H1 (cell line): ENCODE data around the gene NSDHL. TPM values are rescaled to one million over a fixed set of nuclear protein-coding genes. Genes with fewer than 3 reads are reported as not detected.

Source experiments
- CTCF ChIA-PET: fragments of 300-600 bp; sonication (Branson Sonifier 250); formaldehyde crosslinking; loops from one replicate; lab custom pipeline; 2021; ENCODE audit not compliant: partially characterized antibody; lab: Charles Lee
- POLR2A ChIA-PET: fragments of 300-600 bp; sonication (Branson Sonifier 250); formaldehyde crosslinking; loops from one replicate; lab custom pipeline; 2021; ENCODE audit warnings: inconsistent platforms; ENCODE audit not compliant: partially characterized antibody; lab: Charles Lee
- DNase-seq, 2 experiments: peaks; one replicate each; pipeline versions ENCODE4 v3.0.0 to v3.0.0-alpha.2; 2010 to 2022; ENCODE audit warnings: low spot score in 2 of 2, low read depth in 1 of 2, mixed read lengths in 1 of 2
- FAIRE-seq: peaks from 2 replicates; lab custom pipeline; 2011; peaks lifted over from hg19 to GRCh38; lab: Jason Lieb, UNC
- H2AFZ ChIP-seq: 2 replicates; pipeline ENCODE4 v1.8.1; 2012; ENCODE audit warnings: low read length, inconsistent platforms
- H2AK5ac ChIP-seq: 2 replicates; pipeline ENCODE4 v1.6.1; 2013; ENCODE audit warnings: low read depth, low read length
- H2BK120ac ChIP-seq: replicated peaks from 2 replicates; pipeline ENCODE3; 2013; ENCODE audit warnings: low read depth, low read length, inconsistent platforms
- H2BK12ac ChIP-seq: 2 replicates; pipeline ENCODE4 v1.6.1; 2013; ENCODE audit warnings: low read depth, low read length
- H2BK15ac ChIP-seq: 2 replicates; pipeline ENCODE4 v1.6.1; 2013; ENCODE audit warnings: low read length
- H2BK20ac ChIP-seq: 2 replicates; pipeline ENCODE4 v1.6.1; 2013; ENCODE audit warnings: low read length
- H2BK5ac ChIP-seq: 2 replicates; pipeline ENCODE4 v1.6.1; 2013; ENCODE audit warnings: low read depth, low read length
- H3K14ac ChIP-seq: 2 replicates; pipeline ENCODE4 v1.6.1; 2013; ENCODE audit warnings: inconsistent platforms; ENCODE audit not compliant: insufficient read length
- H3K18ac ChIP-seq: 2 replicates; pipeline ENCODE4 v1.6.1; 2013; ENCODE audit warnings: low read length; ENCODE audit errors: extremely low read depth
- H3K23ac ChIP-seq: 2 replicates; pipeline ENCODE4 v1.6.1; 2013; ENCODE audit warnings: inconsistent platforms; ENCODE audit not compliant: insufficient read length
- H3K23me2 ChIP-seq: 2 replicates; pipeline ENCODE4 v1.6.1; 2013; ENCODE audit warnings: low read depth, low read length
- H3K27ac ChIP-seq: 2 replicates; pipeline ENCODE4 v1.6.1; 2011; ENCODE audit warnings: low read depth, low read length, inconsistent platforms
- H3K27me3 ChIP-seq, 4 experiments: replicated peaks in 1 of 4; 1 replicate in 1 of 4; 2 replicates in 3 of 4; pipeline versions ENCODE4 v1.6.1 to v1.8.1; 2011 to 2013; ENCODE audit warnings: low read length in 3 of 4, mild to moderate bottlenecking in 3 of 4, inconsistent platforms in 2 of 4, mixed read lengths in 2 of 4, moderate library complexity in 1 of 4; ENCODE audit not compliant: control insufficient read depth in 3 of 4, insufficient read depth in 3 of 4; ENCODE audit errors: extremely low read depth in 1 of 4
- H3K36me3 ChIP-seq, 4 experiments: 2 replicates each; pipeline versions ENCODE4 v1.6.1 to v1.8.1; 2011 to 2013; ENCODE audit warnings: mild to moderate bottlenecking in 4 of 4, low read length in 3 of 4, moderate library complexity in 2 of 4, control low read depth in 1 of 4, inconsistent platforms in 1 of 4; ENCODE audit not compliant: insufficient read depth in 4 of 4, control insufficient read depth in 2 of 4
- H3K4ac ChIP-seq: replicated peaks from 2 replicates; pipeline ENCODE3; 2013; ENCODE audit warnings: low read length, low read depth, mixed read lengths, inconsistent platforms; ENCODE audit not compliant: insufficient read length
- H3K4me1 ChIP-seq, 4 experiments: replicated peaks in 1 of 4; 1 replicate in 1 of 4; 2 replicates in 3 of 4; pipeline versions ENCODE4 v1.6.1 to v1.8.1; 2011 to 2013; ENCODE audit warnings: low read length in 3 of 4, inconsistent platforms in 2 of 4, mixed read lengths in 1 of 4; ENCODE audit not compliant: insufficient read depth in 4 of 4, control insufficient read depth in 3 of 4
- H3K4me2 ChIP-seq, 2 experiments: 2 replicates each; pipeline versions ENCODE4 v1.6.1 to v1.8.1; 2011 to 2013; ENCODE audit warnings: low read depth in 2 of 2, low read length in 2 of 2, control low read depth in 1 of 2, inconsistent platforms in 1 of 2, mild to moderate bottlenecking in 1 of 2; ENCODE audit not compliant: insufficient read depth in 1 of 2
- H3K4me3 ChIP-seq, 4 experiments: fragments of 200-600, 300-600 bp in 1 of 4; sonication (generic), shearing (Covaris generic), sonication (Bioruptor Twin) in 1 of 4; 2 replicates each; pipeline versions ENCODE4 v1.5.1 to v1.8.1; 2011 to 2016; ENCODE audit warnings: low read length in 4 of 4, low read depth in 3 of 4, control low read depth in 2 of 4, inconsistent platforms in 2 of 4, mild to moderate bottlenecking in 2 of 4, mixed read lengths in 1 of 4, moderate library complexity in 1 of 4; ENCODE audit not compliant: insufficient read depth in 2 of 4; ENCODE audit errors: extremely low read depth in 1 of 4
- H3K56ac ChIP-seq: replicated peaks from 2 replicates; pipeline ENCODE3; 2013; ENCODE audit warnings: low read depth, mild to moderate bottlenecking, mixed read lengths, low read length, inconsistent platforms; ENCODE audit not compliant: insufficient read length
- H3K79me1 ChIP-seq: 2 replicates; pipeline ENCODE4 v1.6.1; 2013; ENCODE audit warnings: low read depth, low read length, control low read depth
- H3K79me2 ChIP-seq, 2 experiments: 2 replicates each; pipeline versions ENCODE4 v1.6.1 to v1.8.1; 2012 to 2013; ENCODE audit warnings: low read length in 2 of 2, mild to moderate bottlenecking in 2 of 2, inconsistent platforms in 1 of 2; ENCODE audit not compliant: insufficient read depth in 2 of 2, control insufficient read depth in 1 of 2
- H3K9ac ChIP-seq, 4 experiments: replicated peaks in 1 of 4; 1 replicate in 1 of 4; 2 replicates in 3 of 4; pipeline versions ENCODE4 v1.6.1 to v1.8.1; 2011 to 2013; ENCODE audit warnings: low read depth in 3 of 4, low read length in 3 of 4, control low read depth in 2 of 4, mild to moderate bottlenecking in 2 of 4, moderate library complexity in 2 of 4, inconsistent platforms in 1 of 4; ENCODE audit errors: extremely low read depth in 1 of 4
- H3K9me3 ChIP-seq, 2 experiments: 2 replicates each; pipeline versions ENCODE4 v1.6.1 to v1.8.1; 2012 to 2013; ENCODE audit warnings: mild to moderate bottlenecking in 2 of 2, moderate library complexity in 2 of 2, control low read depth in 1 of 2, inconsistent platforms in 1 of 2, low read depth in 1 of 2, low read length in 1 of 2, mixed read lengths in 1 of 2; ENCODE audit not compliant: insufficient read depth in 2 of 2
- H4K20me1 ChIP-seq, 2 experiments: replicated peaks in 1 of 2; 2 replicates each; pipeline versions ENCODE3 to v1.8.1; 2011 to 2013; ENCODE audit warnings: inconsistent platforms in 2 of 2, low read length in 2 of 2, mild to moderate bottlenecking in 1 of 2; ENCODE audit not compliant: insufficient read depth in 2 of 2, control insufficient read depth in 1 of 2
- H4K5ac ChIP-seq: 2 replicates; pipeline ENCODE4 v1.6.1; 2013; ENCODE audit warnings: low read length, low read depth, mixed read lengths, inconsistent platforms; ENCODE audit not compliant: insufficient read length
- H4K8ac ChIP-seq: 2 replicates; pipeline ENCODE4 v1.8.0; 2013; ENCODE audit warnings: mild to moderate bottlenecking, moderate library complexity, low read length, inconsistent platforms; ENCODE audit not compliant: insufficient read depth; ENCODE audit errors: extremely low read depth
- H4K91ac ChIP-seq: replicated peaks from 2 replicates; pipeline ENCODE3; 2013; ENCODE audit warnings: low read length, mixed read lengths, inconsistent platforms; ENCODE audit not compliant: insufficient read length
- CBX8 ChIP-seq: fragments of 300-800, 300-1000 bp; sonication (generic); IDR thresholded peaks from 2 replicates; pipeline ENCODE4 v1.7.1; 2016; ENCODE audit warnings: low read depth, low read length, borderline replicate concordance
- CHD2 ChIP-seq: IDR thresholded peaks from 2 replicates; pipeline ENCODE4 v1.6.1; 2012; ENCODE audit warnings: low read length, improper control_type of control experiment
- EP300 ChIP-seq, 2 experiments: IDR thresholded peaks; 1 replicate in 1 of 2; 2 replicates in 1 of 2; pipeline ENCODE4 v1.6.1; 2011 to 2012; ENCODE audit warnings: low read depth in 2 of 2, low read length in 2 of 2, mild to moderate bottlenecking in 2 of 2, borderline replicate concordance in 1 of 2, inconsistent platforms in 1 of 2, moderate library complexity in 1 of 2
- FOSL1 ChIP-seq: IDR thresholded peaks from 2 replicates; pipeline ENCODE4 v1.6.1; 2011; ENCODE audit warnings: mild to moderate bottlenecking, low read depth, low read length, moderate library complexity; ENCODE audit not compliant: insufficient read depth
- TAF1 ChIP-seq: IDR thresholded peaks from 2 replicates; pipeline ENCODE4 v1.6.1; 2011; ENCODE audit warnings: mild to moderate bottlenecking, low read depth, low read length
- WGBS, 2 experiments: shearing (Covaris generic) in 1 of 2; methylation state at CpG; one replicate each; pipeline versions ENCODE4 v1.1.6 to v1.1.7; 2013 to 2015; ENCODE audit warnings: low lambda C conversion rate in 2 of 2, mixed read lengths in 2 of 2, inconsistent platforms in 1 of 2, low coverage in 1 of 2, missing lambda C conversion rate in 1 of 2; ENCODE audit not compliant: insufficient replicate concordance in 2 of 2, insufficient coverage in 1 of 2, insufficient read length in 1 of 2; ENCODE audit errors: extremely low coverage in 1 of 2, missing lambda C conversion rate in 1 of 2; 5-methylcytosine and 5-hydroxymethylcytosine counted together
- polyA plus RNA-seq, 7 experiments: library from polyadenylated mRNA; depleted of rRNA in 3 of 7; stranded (reverse) in 5 of 7; unstranded in 2 of 7; fragments of >200 nt in 5 of 7; fragments of 200-250 nt in 2 of 7; gene quantifications; 1 replicate in 5 of 7; 2 replicates in 1 of 7; 4 replicates in 1 of 7; pipeline versions ENCODE4 v1.2.1 to v1.2.3, GENCODE V29; 2011 to 2013; ENCODE audit warnings: missing spikeins in 2 of 7, mixed read lengths in 2 of 7
- total RNA-seq: library from RNA; stranded (reverse); fragmentation: NEBNext Ultra II Directional; extraction: Animal tissue kit (Norgen Biotek cat#: 25700); gene quantifications from 2 replicates; pipeline ENCODE4 v1.2.1, GENCODE V29; 2021

Gene NSDHL
- total and polyA plus RNA-seq, 2 of the 8 experiments (the other 6 are each of a cell fraction or from before 2014, with no cell fraction given): 31.5 to 34.6 TPM

- ChIA-PET CTCF (interaction anchor here (0.7 to 9.6 kb wide), 11 partner anchors 9 to 299 kb away, joined by 3 to 94 read pairs (median 4); no protein-coding TSS in a partner anchor), POLR2A (interaction anchor here (0.9 kb wide), 1 partner anchor 9 kb away, joined by 3 read pairs; no protein-coding TSS in a partner anchor)
- H3K9me3 ChIP-seq: no peaks in the 10 kb centered on the region
These were observed 72.7 kb downstream of the NSDHL start for GRCh38 chrX:152903589-152903988.

More at GRCh38 chrX:152903589-152903988, 72.7 kb downstream of the NSDHL start:
- DNase-seq (no peak), FAIRE-seq (no peak)
- H2BK5ac ChIP-seq: no peak overlapping the region
- H3K56ac ChIP-seq: no peak overlapping the region
- no peak overlapping the region for H4K91ac ChIP-seq
- no peak overlapping the region for H3K4ac ChIP-seq
- H3K79me2 ChIP-seq: no peaks in the 10 kb centered on the region
- peaks cover 0 to 29% (median 12%) of the 10 kb centered on the region in 4 experiments; a peak in 6 of 7 replicates for H3K4me1 ChIP-seq
- no peak overlapping the region for H3K9ac ChIP-seq
- peak overlapping the region; percentile 1 to 57; a peak in 3 of 4 replicates for H3K4me2 ChIP-seq
- no peak overlapping the region for H2BK15ac ChIP-seq
- no peak overlapping the region for H2BK20ac ChIP-seq
- H2AFZ ChIP-seq: no peak overlapping the region
- H3K23ac ChIP-seq: no peak overlapping the region
- H3K27ac ChIP-seq: no peak overlapping the region
- no peaks in the 10 kb centered on the region for H3K27me3 ChIP-seq
- H3K23me2 ChIP-seq: no peaks in the 10 kb centered on the region
- no peak overlapping the region for H2AK5ac ChIP-seq
- 58% methylated on average over 3 of the region's 9 CpGs; no CpG with 5 or more reads in 1 of the 2 experiments for WGBS, 2 experiments
- no peaks in the 10 kb centered on the region for H4K20me1 ChIP-seq
- no peak overlapping the region for H2BK12ac ChIP-seq
- H3K79me1 ChIP-seq: no peaks in the 10 kb centered on the region
- H2BK120ac ChIP-seq: no peak overlapping the region
- H3K18ac ChIP-seq: no peak overlapping the region
- no peak overlapping the region for H4K8ac ChIP-seq
- H3K4me3 ChIP-seq: no peak overlapping the region
- no peaks in the 10 kb centered on the region for H3K36me3 ChIP-seq
- H4K5ac ChIP-seq: no peak overlapping the region
- TF ChIP-seq CHD2 (no peak), CBX8 (no peak), FOSL1 (no peak), EP300 (IDR thresholded peaks at IDR 0.05; ENCODE audit: borderline replicate concordance in 1 of 2, low read depth in 2 of 2, low read length in 2 of 2) (no peak), TAF1 (no peak)
- H3K14ac ChIP-seq: no peak overlapping the region
